ENCODE measurements around the gene NRL.

Gene NRL

GRCh38 chr14:24126939-24127338 is 12.2 kb upstream of the NRL start:
- no peak for TF ChIP-seq CTCF (IDR thresholded peaks at IDR 0.05; ENCODE audit: borderline replicate concordance, control extremely low read depth, extremely low read depth, insufficient read depth, missing control alignments)
- in situ Hi-C loops (cut with MboI; ENCODE audit: low sequenced_read_pairs, unreplicated experiment), result no loop called here
- no peak for DNase-seq (ENCODE audit: low spot score)

- DNase-seq (ENCODE audit: low spot score), result peak; percentile 53
- no peak for TF ChIP-seq CTCF (IDR thresholded peaks at IDR 0.05; ENCODE audit: borderline replicate concordance, control extremely low read depth, extremely low read depth, insufficient read depth, missing control alignments)
- in situ Hi-C loops (cut with MboI; ENCODE audit: low sequenced_read_pairs, unreplicated experiment), result no loop called here
Observed at GRCh38 chr14:24123424-24124417, 9.0 kb upstream of the NRL start.

- no peak for TF ChIP-seq CTCF (IDR thresholded peaks at IDR 0.05; ENCODE audit: borderline replicate concordance, control extremely low read depth, extremely low read depth, insufficient read depth, missing control alignments)
- DNase-seq (ENCODE audit: low spot score), result no peak
- in situ Hi-C loops (cut with MboI; ENCODE audit: low sequenced_read_pairs, unreplicated experiment), result no loop called here
Observed at GRCh38 chr14:24122898-24123297, 8.1 kb upstream of the NRL start.

- in situ Hi-C loops (cut with MboI; ENCODE audit: low sequenced_read_pairs, unreplicated experiment), result no loop called here
- no peak for DNase-seq (ENCODE audit: low spot score)
- no peak for TF ChIP-seq CTCF (IDR thresholded peaks at IDR 0.05; ENCODE audit: borderline replicate concordance, control extremely low read depth, extremely low read depth, insufficient read depth, missing control alignments)
Observed at GRCh38 chr14:24122416-24122815, 7.7 kb upstream of the NRL start.

- in situ Hi-C loops (cut with MboI; ENCODE audit: low sequenced_read_pairs, unreplicated experiment), result no loop called here
Observed at GRCh38 chr14:24121210-24121609, 6.5 kb upstream of the NRL start.

GRCh38 chr14:24119691-24120090 is 4.9 kb upstream of the NRL start:
- in situ Hi-C loops (cut with MboI; ENCODE audit: low sequenced_read_pairs, unreplicated experiment), result no loop called here
- TF ChIP-seq CTCF (IDR thresholded peaks at IDR 0.05; ENCODE audit: borderline replicate concordance, control extremely low read depth, extremely low read depth, insufficient read depth, missing control alignments), result no peak
- no peak for DNase-seq (ENCODE audit: low spot score)

More at GRCh38 chr14:24121210-24121609, 6.5 kb upstream of the NRL start:
- TF ChIP-seq CTCF (IDR thresholded peaks at IDR 0.05; ENCODE audit: borderline replicate concordance, control extremely low read depth, extremely low read depth, insufficient read depth, missing control alignments), result no peak
- no peak for DNase-seq (ENCODE audit: low spot score)

All from GM13976 (cell line).